ENCODE results near the gene LRTM2.
A peak's percentile ranks its signal among the peaks of the same experiment; 100 is the strongest.

The LRTM2 gene

DNA sequence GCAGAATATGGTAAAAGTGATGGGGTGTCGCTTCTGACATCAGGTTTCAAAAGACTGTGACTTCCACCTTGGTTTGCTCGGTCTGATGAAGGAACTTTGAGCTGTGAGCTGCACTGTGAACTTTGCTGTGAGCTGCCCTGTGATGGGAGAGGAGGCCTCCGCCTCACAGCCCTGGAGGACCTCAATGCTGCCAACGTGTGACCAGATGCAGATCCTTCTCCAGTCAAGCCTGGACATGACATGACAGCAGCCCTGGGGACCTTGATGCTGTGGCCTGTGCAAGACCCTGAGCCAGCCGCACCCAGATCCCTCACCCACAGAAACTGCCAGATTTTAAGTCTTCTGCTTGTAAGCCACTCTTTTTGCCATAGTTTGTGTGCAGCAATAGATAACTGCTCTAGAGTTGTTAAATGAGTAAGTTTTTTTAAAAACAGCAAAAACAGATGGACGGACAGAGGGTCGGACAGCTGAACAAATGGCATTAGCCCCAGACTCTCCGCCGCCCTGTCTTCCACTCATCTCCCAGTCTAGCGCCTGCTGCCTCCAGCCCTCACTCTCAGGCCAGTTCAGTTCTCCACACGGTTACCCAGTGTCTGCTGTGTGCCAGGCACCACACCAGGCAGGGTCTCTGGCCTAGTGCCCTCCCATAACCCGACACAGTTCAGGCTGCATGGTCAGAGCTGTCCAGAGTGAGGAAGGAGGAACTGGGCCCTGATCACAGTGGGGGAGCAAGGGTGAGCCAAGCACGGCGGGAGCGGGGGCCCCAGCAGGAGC, 13.1 kb upstream of the LRTM2 start:
- Histone ChIP-seq H3K27ac (ENCODE audit: low read depth, low read length, severe bottlenecking) (no peak overlapping the region), H3K4me1 (ENCODE audit: control insufficient read depth, insufficient read depth, low read length, poor library complexity, severe bottlenecking) (peaks cover 19% of the 10 kb centered on the region), H3K36me3 (ENCODE audit: control insufficient read depth, insufficient read depth, low read length) (no peaks in the 10 kb centered on the region), H3K4me3 (ENCODE audit: extremely low read depth, insufficient read depth, low read length, poor library complexity, severe bottlenecking) (no peak overlapping the region), H3K9me3 (ENCODE audit: control insufficient read depth, low read length) (no peaks in the 10 kb centered on the region)
- WGBS, 2 experiments (ENCODE audit: insufficient coverage in 2 of 2) = 91 to 94% methylated on average over 10 to 15 of the region's 15 CpGs

DNA sequence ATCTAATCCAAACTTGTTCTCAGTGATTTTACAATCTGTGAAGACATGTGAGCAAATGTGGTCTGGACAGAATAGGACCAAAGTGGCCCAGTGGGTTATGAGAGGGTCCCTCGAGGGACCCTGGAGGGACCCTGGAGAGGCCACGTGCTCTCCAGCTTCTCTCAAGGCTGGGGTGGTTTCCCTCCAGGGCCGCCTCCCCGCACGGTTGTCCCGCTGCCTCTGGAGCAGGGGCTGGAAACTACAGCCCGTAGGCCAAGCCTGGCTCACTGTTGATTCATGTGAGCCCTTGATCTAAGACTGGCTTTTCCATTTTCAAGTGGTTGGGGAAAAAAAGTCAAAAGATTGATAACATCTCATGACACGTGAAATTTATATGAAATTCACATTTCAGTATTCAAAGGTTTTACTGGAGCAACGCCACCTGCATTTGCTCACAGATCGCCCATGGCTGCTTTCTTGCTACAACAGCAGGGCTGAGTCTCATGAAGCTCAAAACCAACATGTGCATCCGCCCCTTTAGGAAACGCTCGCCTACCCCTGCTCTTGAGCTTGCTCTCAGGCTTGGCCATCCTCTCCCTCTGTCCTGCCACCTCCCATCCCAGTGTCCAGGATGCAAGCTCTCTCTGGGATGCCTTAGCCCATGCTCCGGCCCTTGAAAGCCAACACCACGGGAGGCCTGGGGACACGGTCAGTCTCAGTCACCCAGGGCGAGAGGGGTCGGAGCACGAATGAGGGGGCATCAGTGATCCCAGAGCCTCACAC, 12.1 kb upstream of the LRTM2 start:
- 89 to 93% methylated on average over 17 to 18 of the region's 19 CpGs for WGBS, 2 experiments (ENCODE audit: insufficient coverage in 2 of 2)
- no peak overlapping the region for H3K4me3 ChIP-seq (ENCODE audit: extremely low read depth, insufficient read depth, low read length, poor library complexity, severe bottlenecking)
- peaks cover 27% of the 10 kb centered on the region for H3K4me1 ChIP-seq (ENCODE audit: control insufficient read depth, insufficient read depth, low read length, poor library complexity, severe bottlenecking)
- no peak overlapping the region for H3K27ac ChIP-seq (ENCODE audit: low read depth, low read length, severe bottlenecking)
- no peaks in the 10 kb centered on the region for H3K36me3 ChIP-seq (ENCODE audit: control insufficient read depth, insufficient read depth, low read length)
- H3K9me3 ChIP-seq (ENCODE audit: control insufficient read depth, low read length) = no peaks in the 10 kb centered on the region

DNA sequence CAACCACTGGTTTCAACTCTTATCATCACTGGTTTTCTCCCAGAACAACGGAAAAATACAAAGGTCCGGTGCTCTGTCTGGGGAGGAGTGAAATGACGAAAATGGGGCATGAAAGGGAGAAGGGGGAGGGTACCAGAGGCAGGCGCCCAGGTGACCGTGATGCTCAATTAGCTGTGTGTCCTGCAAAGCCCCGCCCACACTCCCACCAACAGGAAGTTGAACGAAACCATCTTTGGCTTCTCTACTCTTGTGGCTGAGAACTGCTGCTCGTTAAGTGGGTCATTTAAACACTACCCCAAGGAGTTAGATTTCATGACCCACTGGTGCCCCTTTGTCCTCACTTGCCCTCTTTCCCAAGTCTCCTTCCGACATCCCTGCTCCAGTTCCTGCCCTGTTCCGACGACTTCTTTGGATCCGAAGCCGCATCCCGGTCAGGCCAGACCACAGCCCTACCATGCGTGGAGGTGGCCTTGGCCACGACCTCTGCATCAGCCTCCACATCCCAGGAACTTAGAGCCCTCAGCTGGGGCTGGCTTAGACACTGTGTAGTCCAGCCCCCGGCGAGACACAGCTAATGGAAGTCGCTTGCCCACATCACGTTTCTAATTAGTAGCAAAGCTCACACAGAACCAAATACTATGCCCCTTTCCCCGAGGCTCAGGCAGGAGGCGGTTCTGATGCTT, 11.4 kb upstream of the LRTM2 start:
- Histone ChIP-seq H3K36me3 (ENCODE audit: control insufficient read depth, insufficient read depth, low read length) (no peaks in the 10 kb centered on the region), H3K4me1 (ENCODE audit: control insufficient read depth, insufficient read depth, low read length, poor library complexity, severe bottlenecking) (peaks cover 31% of the 10 kb centered on the region), H3K27ac (ENCODE audit: low read depth, low read length, severe bottlenecking) (no peak overlapping the region), H3K9me3 (ENCODE audit: control insufficient read depth, low read length) (no peaks in the 10 kb centered on the region), H3K4me3 (ENCODE audit: extremely low read depth, insufficient read depth, low read length, poor library complexity, severe bottlenecking) (no peak overlapping the region)
- 87 to 97% methylated on average over 11 to 19 of the region's 22 CpGs for WGBS, 2 experiments (ENCODE audit: insufficient coverage in 2 of 2)

DNA sequence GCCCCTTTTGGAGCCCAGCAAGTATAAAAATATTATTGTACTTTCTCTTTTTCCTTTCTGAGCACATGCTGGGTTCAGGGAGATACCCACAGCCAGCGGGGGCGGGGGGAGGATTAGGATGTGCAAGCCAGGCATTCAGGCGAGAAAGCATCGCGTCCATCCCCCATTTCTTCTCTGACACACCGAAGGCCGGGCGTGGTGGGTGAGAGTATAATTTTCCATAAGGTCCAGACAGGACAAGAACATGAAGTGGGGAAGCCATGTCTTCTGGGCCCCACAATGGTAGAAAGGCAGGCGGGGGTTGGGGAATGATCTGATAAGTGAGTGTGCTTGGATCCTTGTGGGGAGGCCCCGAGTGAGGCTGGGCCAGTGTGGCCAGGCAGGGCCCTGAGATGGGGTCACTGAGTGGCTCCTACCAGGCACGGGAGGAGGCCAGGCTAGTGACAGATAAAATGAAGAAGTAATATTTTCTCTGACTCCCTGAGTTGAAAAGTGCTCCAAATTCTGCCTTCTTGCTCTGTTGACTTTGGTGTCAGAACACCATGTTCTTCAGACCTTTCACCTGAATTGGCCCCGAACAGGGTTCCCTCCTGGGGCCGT, 10.7 kb upstream of the LRTM2 start:
- no peaks in the 10 kb centered on the region for H3K36me3 ChIP-seq (ENCODE audit: control insufficient read depth, insufficient read depth, low read length)
- H3K4me3 ChIP-seq (ENCODE audit: extremely low read depth, insufficient read depth, low read length, poor library complexity, severe bottlenecking) = no peak overlapping the region
- no peaks in the 10 kb centered on the region for H3K9me3 ChIP-seq (ENCODE audit: control insufficient read depth, low read length)
- WGBS, 2 experiments (ENCODE audit: insufficient coverage in 2 of 2) = 91 to 97% methylated on average over 6 to 12 of the region's 13 CpGs
- H3K27ac ChIP-seq (ENCODE audit: low read depth, low read length, severe bottlenecking) = no peak overlapping the region
- H3K4me1 ChIP-seq (ENCODE audit: control insufficient read depth, insufficient read depth, low read length, poor library complexity, severe bottlenecking) = peaks cover 29% of the 10 kb centered on the region

DNA sequence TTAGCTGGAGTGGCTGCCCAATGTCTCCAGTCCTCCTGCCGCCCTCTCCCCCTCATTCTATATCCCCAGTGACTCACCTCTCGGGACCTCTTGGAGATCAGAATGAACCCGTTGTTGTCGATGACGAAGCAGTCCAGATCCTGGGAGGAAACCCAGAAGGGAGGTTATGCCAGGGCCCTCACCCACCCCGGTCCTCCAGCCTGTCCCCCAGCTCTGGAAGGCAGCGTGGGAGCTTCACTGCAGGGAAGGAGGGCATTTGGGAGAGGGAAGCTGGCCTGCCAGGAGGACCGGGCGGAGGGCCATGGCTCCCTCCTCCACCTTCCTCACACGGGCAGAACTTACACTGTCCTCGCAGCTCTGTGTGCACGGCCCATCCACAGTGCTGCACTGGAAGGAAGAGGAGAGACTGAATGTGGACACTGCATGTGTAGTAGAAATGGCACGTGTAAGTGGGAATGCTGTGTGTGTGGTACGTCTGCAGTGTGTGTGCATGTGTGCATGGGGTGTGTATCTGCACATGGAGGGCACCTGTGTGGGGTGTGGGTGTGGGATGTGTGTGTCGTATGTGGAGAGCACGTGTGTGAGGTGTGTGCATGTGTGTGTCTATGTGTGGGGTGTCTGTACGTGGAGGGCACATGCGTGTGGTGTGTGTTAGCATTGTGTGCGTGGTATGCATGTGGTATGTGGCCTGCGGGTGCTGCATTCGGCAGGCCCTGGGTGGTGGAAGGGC, 10.0 kb upstream of the LRTM2 start:
- Histone ChIP-seq H3K4me1 (ENCODE audit: control insufficient read depth, insufficient read depth, low read length, poor library complexity, severe bottlenecking) (peaks cover 28% of the 10 kb centered on the region), H3K4me3 (ENCODE audit: extremely low read depth, insufficient read depth, low read length, poor library complexity, severe bottlenecking) (no peak overlapping the region), H3K36me3 (ENCODE audit: control insufficient read depth, insufficient read depth, low read length) (no peaks in the 10 kb centered on the region), H3K27ac (ENCODE audit: low read depth, low read length, severe bottlenecking) (no peak overlapping the region), H3K9me3 (ENCODE audit: control insufficient read depth, low read length) (no peaks in the 10 kb centered on the region)
- 86 to 96% methylated on average over 7 to 13 of the region's 21 CpGs for WGBS, 2 experiments (ENCODE audit: insufficient coverage in 2 of 2)

DNA sequence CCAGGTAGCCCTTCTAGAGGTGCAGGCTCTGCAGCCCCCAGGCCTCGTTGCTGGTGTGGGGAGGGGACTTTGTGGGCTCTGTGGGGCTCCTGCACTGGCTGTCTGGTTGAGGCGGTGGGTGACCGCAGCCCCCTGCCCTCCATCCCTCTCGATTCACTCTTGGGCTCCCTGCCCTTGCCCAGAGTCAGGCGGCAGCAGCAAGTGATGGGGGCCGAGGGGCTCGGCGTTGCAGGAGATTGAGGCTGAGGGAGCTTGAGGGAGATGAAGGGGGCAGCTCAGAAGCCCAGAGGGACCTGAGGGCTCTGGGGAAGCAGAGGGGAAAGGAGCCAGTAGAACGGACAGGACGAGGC, 9.5 kb upstream of the LRTM2 start:
- no peaks in the 10 kb centered on the region for H3K9me3 ChIP-seq (ENCODE audit: control insufficient read depth, low read length)
- H3K27ac ChIP-seq (ENCODE audit: low read depth, low read length, severe bottlenecking) = no peak overlapping the region
- 89 to 91% methylated on average over 6 to 10 of the region's 10 CpGs for WGBS, 2 experiments (ENCODE audit: insufficient coverage in 2 of 2)
- no peaks in the 10 kb centered on the region for H3K36me3 ChIP-seq (ENCODE audit: control insufficient read depth, insufficient read depth, low read length)
- H3K4me3 ChIP-seq (ENCODE audit: extremely low read depth, insufficient read depth, low read length, poor library complexity, severe bottlenecking) = no peak overlapping the region
- H3K4me1 ChIP-seq (ENCODE audit: control insufficient read depth, insufficient read depth, low read length, poor library complexity, severe bottlenecking) = peaks cover 28% of the 10 kb centered on the region

DNA sequence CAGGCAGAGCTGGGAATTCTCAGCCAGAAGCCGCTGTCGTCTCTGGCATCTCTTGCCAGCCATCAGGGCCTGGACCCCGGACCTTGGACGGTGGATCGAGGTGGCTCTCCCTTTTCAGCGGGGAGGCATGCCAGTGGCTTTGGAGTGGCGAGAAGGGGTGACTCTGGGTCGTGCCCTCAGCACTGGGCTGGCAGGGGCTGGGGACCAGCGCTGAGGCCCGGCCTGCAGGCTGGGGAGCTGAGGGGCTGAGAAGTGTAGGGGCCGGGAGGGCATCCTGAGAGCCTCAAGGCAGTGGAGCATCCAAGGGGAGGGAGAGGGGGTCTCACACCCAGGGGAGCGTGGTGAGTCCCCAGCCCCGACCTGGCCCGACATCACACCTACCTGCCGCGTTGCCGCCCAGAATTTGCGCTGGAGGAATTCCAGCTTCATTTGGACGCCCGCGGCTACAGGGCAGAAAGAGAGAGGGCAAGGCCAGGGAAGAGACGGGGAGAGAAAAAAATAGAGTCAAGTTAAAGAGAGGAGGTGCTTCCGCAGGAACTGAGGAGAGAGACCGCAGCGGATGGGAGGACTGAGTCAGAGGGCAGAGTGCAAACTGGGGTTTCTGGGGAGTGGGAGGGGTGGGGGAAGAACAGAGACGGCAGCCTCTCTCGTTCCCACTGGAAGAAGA, 9.0 kb upstream of the LRTM2 start:
- H3K36me3 ChIP-seq (ENCODE audit: control insufficient read depth, insufficient read depth, low read length) = no peaks in the 10 kb centered on the region
- no peak overlapping the region for H3K27ac ChIP-seq (ENCODE audit: low read depth, low read length, severe bottlenecking)
- H3K4me1 ChIP-seq (ENCODE audit: control insufficient read depth, insufficient read depth, low read length, poor library complexity, severe bottlenecking) = peaks cover 28% of the 10 kb centered on the region
- H3K9me3 ChIP-seq (ENCODE audit: control insufficient read depth, low read length) = no peaks in the 10 kb centered on the region
- 91 to 95% methylated on average over 25 to 26 of the region's 27 CpGs for WGBS, 2 experiments (ENCODE audit: insufficient coverage in 2 of 2)
- H3K4me3 ChIP-seq (ENCODE audit: extremely low read depth, insufficient read depth, low read length, poor library complexity, severe bottlenecking) = no peak overlapping the region

DNA sequence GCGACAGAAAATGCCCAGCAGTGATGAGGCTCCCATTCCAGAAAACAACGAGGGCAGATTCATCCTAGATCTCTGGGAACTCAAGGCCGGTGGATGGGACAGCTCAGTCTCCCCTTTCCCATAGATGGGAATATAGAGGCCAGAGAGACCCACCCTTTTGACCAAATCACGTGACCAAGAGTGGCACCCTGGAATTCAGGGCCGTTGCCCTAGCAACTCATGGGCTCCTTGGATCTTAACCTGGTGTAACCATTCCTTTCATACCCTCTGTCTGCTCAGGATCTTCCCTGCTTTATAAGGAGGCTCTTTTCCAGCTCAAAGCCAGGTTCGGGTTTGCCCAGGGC, 8.4 kb upstream of the LRTM2 start:
- Histone ChIP-seq H3K27ac (ENCODE audit: low read depth, low read length, severe bottlenecking) (no peak overlapping the region), H3K9me3 (ENCODE audit: control insufficient read depth, low read length) (no peaks in the 10 kb centered on the region), H3K36me3 (ENCODE audit: control insufficient read depth, insufficient read depth, low read length) (no peaks in the 10 kb centered on the region), H3K4me1 (ENCODE audit: control insufficient read depth, insufficient read depth, low read length, poor library complexity, severe bottlenecking) (peaks cover 28% of the 10 kb centered on the region), H3K4me3 (ENCODE audit: extremely low read depth, insufficient read depth, low read length, poor library complexity, severe bottlenecking) (no peak overlapping the region)
- WGBS, 2 experiments (ENCODE audit: insufficient coverage in 2 of 2) = 84 to 90% methylated on average over 6 of the region's 6 CpGs

DNA sequence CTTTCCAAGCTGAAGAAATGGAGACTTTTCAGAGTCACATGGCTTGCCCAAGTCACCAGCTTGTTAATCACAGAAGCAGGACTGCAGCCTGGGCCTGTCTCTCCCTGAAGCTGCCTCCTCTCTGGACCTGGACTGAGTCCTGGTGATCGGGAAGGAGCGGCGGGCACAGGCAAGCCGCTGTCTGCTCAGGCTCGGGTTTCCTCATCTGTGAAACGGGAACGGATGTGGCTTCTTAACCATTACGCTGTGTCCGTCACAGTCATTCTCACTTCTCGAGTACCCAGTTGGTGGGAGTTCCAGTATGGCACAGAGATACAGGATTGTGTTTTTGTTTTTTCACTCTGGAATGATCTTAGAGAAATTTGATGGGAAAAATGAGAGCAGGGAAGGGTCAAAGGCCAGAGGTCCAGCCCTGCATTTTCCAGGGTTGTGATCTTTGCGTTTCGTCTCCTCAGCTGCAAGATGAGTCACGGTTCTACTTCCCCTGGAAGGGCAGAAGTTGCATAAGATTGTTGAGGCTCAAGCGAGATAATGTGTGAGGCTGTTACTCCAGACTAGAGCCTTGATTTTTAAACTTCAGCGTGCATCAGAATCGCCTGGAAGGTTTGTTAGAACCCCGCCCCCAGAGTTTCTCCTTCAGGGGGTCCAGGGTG, 7.6 kb upstream of the LRTM2 start:
- WGBS, 2 experiments (ENCODE audit: insufficient coverage in 2 of 2) = 80 to 91% methylated on average over 16 to 17 of the region's 17 CpGs
- Histone ChIP-seq H3K4me1 (ENCODE audit: control insufficient read depth, insufficient read depth, low read length, poor library complexity, severe bottlenecking) (peaks cover 28% of the 10 kb centered on the region), H3K27ac (ENCODE audit: low read depth, low read length, severe bottlenecking) (peak overlapping the region; percentile 41), H3K9me3 (ENCODE audit: control insufficient read depth, low read length) (no peaks in the 10 kb centered on the region), H3K36me3 (ENCODE audit: control insufficient read depth, insufficient read depth, low read length) (no peaks in the 10 kb centered on the region), H3K4me3 (ENCODE audit: extremely low read depth, insufficient read depth, low read length, poor library complexity, severe bottlenecking) (no peak overlapping the region)
